ENCODE data around the gene TGM5.
"Not testable (repeated sequence)": the region's sequence is repeated elsewhere in the genome, so short reads cannot be mapped to it uniquely, and the experiment has no call there.

Gene TGM5

DNA sequence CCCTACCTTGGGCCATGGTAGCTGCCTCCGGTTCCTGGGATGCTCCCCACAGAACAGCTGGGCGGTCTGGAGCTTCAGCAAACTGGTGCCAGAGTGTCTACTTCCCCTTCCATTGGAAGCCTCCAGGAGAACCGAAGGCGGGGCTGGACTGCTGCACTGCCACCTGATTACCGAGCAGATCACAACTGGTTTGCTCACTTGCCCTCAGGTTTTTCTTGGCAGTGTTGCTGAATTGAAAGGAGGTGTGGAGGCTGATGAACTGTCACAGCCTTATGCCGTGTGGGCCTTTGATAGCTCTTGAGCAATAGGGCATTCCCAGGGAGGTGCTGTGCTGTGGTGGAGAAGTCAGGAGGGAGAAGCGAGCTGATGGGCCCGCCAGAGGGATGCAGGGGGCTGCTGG is at the start of gene TGM5:
Gene TGM5, minus strand, starts transcription at position 95 of the 400 bp plus-strand sequence. Its CDS starts 79 bp downstream, at position 16.
- Mint-ChIP-seq H3K4me3 (no peak within 1 kb of the TSS), H3K27me3 (peaks cover 2% of the 10 kb centered on the region), H3K4me1 (peaks cover 3% of the 10 kb centered on the region), H3K27ac (peak within 1 kb of the TSS; percentile 13), H3K9me3 (no peaks in the 10 kb centered on the region), H3K36me3 (no peaks in the 10 kb centered on the region)

GRCh38 chr15:43314171-43314570 is 47.4 kb upstream of the TGM5 start:
- H3K9me3 Mint-ChIP-seq = no peaks in the 10 kb centered on the region
- no peak overlapping the region for H3K27ac Mint-ChIP-seq
- H3K27me3 Mint-ChIP-seq = peaks cover 10% of the 10 kb centered on the region
- no peaks in the 10 kb centered on the region for H3K36me3 Mint-ChIP-seq
- no peaks in the 10 kb centered on the region for H3K4me1 Mint-ChIP-seq
- no peak overlapping the region for H3K4me3 Mint-ChIP-seq

DNA sequence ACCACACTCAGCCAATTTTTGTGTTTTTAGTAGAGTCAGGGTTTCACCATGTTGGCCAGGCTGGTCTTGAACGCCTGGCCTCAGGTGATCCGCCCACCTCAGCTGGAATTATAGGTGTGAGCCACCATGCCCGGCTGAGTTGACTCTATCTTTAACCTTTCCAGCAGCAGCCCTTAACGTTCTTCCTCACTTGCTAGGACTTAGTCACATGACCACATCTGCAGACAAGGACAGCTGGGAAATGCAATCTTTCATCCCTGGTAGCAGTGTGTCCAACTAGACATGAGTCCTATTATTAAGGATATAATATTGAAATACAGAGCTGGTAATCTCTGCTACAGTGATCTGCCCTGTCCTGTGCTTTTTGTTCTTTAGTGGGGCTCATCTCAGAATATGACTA is 45.6 kb upstream of the TGM5 start:
- no peaks in the 10 kb centered on the region for H3K36me3 Mint-ChIP-seq
- no peak overlapping the region for H3K27ac Mint-ChIP-seq
- H3K27me3 Mint-ChIP-seq = peaks cover 15% of the 10 kb centered on the region
- H3K9me3 Mint-ChIP-seq = no peaks in the 10 kb centered on the region
- H3K4me3 Mint-ChIP-seq = no peak overlapping the region
- no peaks in the 10 kb centered on the region for H3K4me1 Mint-ChIP-seq

GRCh38 chr15:43302205-43302817 is 35.6 kb upstream of the TGM5 start, which contains the start of gene TGM7:
Gene TGM7, minus strand, starts transcription at chr15:43302255.
- Mint-ChIP-seq H3K4me3 (no peak within 1 kb of the TSS), H3K4me1 (no peaks in the 10 kb centered on the region)

DNA sequence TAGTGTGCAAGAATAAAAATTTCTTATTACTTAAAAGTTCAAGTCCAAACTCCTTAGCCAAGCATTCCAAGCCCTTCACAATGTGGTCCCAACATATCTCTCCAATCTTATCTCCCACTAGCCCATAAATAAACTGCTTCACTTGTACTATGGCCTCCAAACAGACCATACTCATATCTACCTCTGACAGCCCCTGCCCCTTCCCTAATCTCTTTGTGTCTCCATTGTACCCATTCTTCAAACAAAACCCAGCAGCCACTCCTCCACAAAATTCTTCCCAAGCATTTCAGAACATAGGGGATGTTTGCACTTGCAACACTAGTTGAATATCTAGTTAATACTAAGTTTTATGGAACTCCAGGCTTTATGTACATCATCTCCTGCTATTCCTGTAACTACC is 33.2 kb upstream of the TGM5 start:
- peaks cover 13% of the 10 kb centered on the region for H3K27me3 Mint-ChIP-seq
- no peaks in the 10 kb centered on the region for H3K9me3 Mint-ChIP-seq
- no peaks in the 10 kb centered on the region for H3K4me1 Mint-ChIP-seq
- no peaks in the 10 kb centered on the region for H3K36me3 Mint-ChIP-seq
- no peak overlapping the region for H3K4me3 Mint-ChIP-seq
- no peak overlapping the region for H3K27ac Mint-ChIP-seq

More at GRCh38 chr15:43302205-43302817, 35.6 kb upstream of the TGM5 start, which contains the start of gene TGM7:
- peaks cover 5% of the 10 kb centered on the region for H3K27me3 Mint-ChIP-seq
- H3K9me3 Mint-ChIP-seq = no peaks in the 10 kb centered on the region
- H3K27ac Mint-ChIP-seq = no peak within 1 kb of the TSS
- H3K36me3 Mint-ChIP-seq = no peaks in the 10 kb centered on the region

DNA sequence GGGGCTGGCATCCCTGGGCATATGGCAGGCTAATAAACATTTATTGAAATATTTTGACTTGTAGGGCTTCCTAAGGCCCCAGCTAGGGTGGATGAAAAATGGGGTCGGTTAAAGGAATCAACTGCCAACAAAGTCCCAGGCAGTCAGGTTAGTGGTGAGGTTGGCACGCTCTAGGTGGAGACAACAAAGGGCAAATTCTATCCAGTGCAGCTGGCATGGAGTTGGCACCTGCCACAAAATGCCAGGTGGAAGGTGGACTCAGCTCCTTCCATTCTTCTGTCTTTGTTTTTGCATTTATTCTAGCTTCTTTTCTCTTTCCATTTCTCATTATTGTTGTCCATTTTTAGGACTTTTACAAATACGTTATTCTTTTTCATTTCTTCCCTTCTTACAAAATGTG is 32.7 kb upstream of the TGM5 start:
- no peaks in the 10 kb centered on the region for H3K4me1 Mint-ChIP-seq
- H3K4me3 Mint-ChIP-seq = no peak overlapping the region
- no peaks in the 10 kb centered on the region for H3K36me3 Mint-ChIP-seq
- H3K27me3 Mint-ChIP-seq = peaks cover 18% of the 10 kb centered on the region
- H3K27ac Mint-ChIP-seq = no peak overlapping the region
- no peaks in the 10 kb centered on the region for H3K9me3 Mint-ChIP-seq

GRCh38 chr15:43294091-43294706 is 27.5 kb upstream of the TGM5 start:
- H3K27me3 Mint-ChIP-seq = peaks cover 27% of the 10 kb centered on the region
- no peak overlapping the region for H3K4me3 Mint-ChIP-seq
- no peaks in the 10 kb centered on the region for H3K9me3 Mint-ChIP-seq
- no peak overlapping the region for H3K27ac Mint-ChIP-seq
- H3K36me3 Mint-ChIP-seq = no peaks in the 10 kb centered on the region
- no peaks in the 10 kb centered on the region for H3K4me1 Mint-ChIP-seq

- H3K27ac Mint-ChIP-seq = no peak overlapping the region
- no peaks in the 10 kb centered on the region for H3K36me3 Mint-ChIP-seq
- no peaks in the 10 kb centered on the region for H3K4me1 Mint-ChIP-seq
- peaks cover 27% of the 10 kb centered on the region for H3K27me3 Mint-ChIP-seq
- H3K9me3 Mint-ChIP-seq = no peaks in the 10 kb centered on the region
- H3K4me3 Mint-ChIP-seq = no peak overlapping the region
Observed at GRCh38 chr15:43293432-43293831, 26.7 kb upstream of the TGM5 start.

- Mint-ChIP-seq H3K36me3 (no peaks in the 10 kb centered on the region), H3K9me3 (no peaks in the 10 kb centered on the region), H3K4me1 (no peaks in the 10 kb centered on the region), H3K27me3 (peaks cover 25% of the 10 kb centered on the region), H3K4me3 (no peak overlapping the region), H3K27ac (no peak overlapping the region)
Observed at GRCh38 chr15:43292375-43293078, 25.8 kb upstream of the TGM5 start.

DNA sequence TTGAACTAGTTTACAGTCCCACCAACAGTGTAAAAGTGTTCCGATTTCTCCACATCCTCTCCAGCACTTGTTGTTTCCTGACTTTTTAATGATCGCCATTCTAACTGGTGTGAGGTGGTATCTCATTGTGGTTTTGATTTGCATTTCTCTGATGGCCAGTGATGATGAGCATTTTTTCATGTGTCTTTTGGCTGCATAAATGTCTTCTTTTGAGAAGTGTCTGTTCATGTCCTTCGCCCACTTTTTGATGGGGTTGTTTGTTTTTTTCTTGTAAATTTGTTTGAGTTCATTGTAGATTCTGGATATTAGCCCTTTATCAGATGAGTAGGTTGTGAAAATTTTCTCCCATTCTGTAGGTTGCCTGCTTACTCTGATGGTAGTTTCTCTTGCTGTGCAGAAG is 22.9 kb upstream of the TGM5 start:
- not testable (repeated sequence) for H3K4me3 Mint-ChIP-seq, H3K9me3 Mint-ChIP-seq, H3K27ac Mint-ChIP-seq, H3K36me3 Mint-ChIP-seq, H3K4me1 Mint-ChIP-seq
- H3K27me3 Mint-ChIP-seq = peaks cover 13% of the 10 kb centered on the region

GRCh38 chr15:43287254-43287653 is 20.5 kb upstream of the TGM5 start:
- Mint-ChIP-seq H3K27ac (no peak overlapping the region), H3K4me3 (no peak overlapping the region), H3K4me1 (no peaks in the 10 kb centered on the region), H3K36me3 (no peaks in the 10 kb centered on the region), H3K9me3 (no peaks in the 10 kb centered on the region), H3K27me3 (peaks cover 4% of the 10 kb centered on the region)

DNA sequence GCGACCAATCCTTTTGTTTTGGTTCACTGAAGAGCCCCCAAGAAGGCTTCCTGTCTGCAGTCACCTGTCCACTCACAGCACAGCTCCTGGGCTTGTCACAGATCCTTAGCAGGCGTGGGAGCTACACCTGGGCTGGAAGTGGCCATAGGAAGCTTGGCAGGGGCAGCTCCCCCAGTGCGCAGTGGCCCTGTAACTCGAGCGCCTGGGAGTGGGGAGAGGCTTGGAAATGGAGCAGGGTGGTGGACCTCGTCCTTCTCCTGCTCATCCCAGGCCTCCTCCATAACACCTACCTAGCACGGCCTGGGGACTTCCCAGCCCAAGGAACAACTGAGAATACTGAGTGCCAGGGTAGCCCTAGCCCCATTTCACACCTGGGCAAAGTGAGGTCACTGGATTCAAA is 19.3 kb upstream of the TGM5 start:
- H3K9me3 Mint-ChIP-seq = no peaks in the 10 kb centered on the region

GRCh38 chr15:43285609-43286037 is 18.9 kb upstream of the TGM5 start:
- no peaks in the 10 kb centered on the region for H3K9me3 Mint-ChIP-seq
- H3K27ac Mint-ChIP-seq = no peak overlapping the region
- no peak overlapping the region for H3K4me3 Mint-ChIP-seq
- no peaks in the 10 kb centered on the region for H3K27me3 Mint-ChIP-seq
- H3K36me3 Mint-ChIP-seq = no peaks in the 10 kb centered on the region
- no peaks in the 10 kb centered on the region for H3K4me1 Mint-ChIP-seq

More for the DNA sequence above, 19.3 kb upstream of the TGM5 start:
- Mint-ChIP-seq H3K4me1 (no peaks in the 10 kb centered on the region), H3K36me3 (no peaks in the 10 kb centered on the region), H3K27me3 (no peaks in the 10 kb centered on the region), H3K27ac (no peak overlapping the region), H3K4me3 (no peak overlapping the region)

- H3K4me3 Mint-ChIP-seq = no peak overlapping the region
- H3K36me3 Mint-ChIP-seq = no peaks in the 10 kb centered on the region
- no peaks in the 10 kb centered on the region for H3K9me3 Mint-ChIP-seq
- no peaks in the 10 kb centered on the region for H3K27me3 Mint-ChIP-seq
- H3K4me1 Mint-ChIP-seq = no peaks in the 10 kb centered on the region
- H3K27ac Mint-ChIP-seq = no peak overlapping the region
Observed at GRCh38 chr15:43283526-43283925, 16.8 kb upstream of the TGM5 start.

GRCh38 chr15:43281926-43282602 is 15.3 kb upstream of the TGM5 start:
- no peaks in the 10 kb centered on the region for H3K36me3 Mint-ChIP-seq
- no peak overlapping the region for H3K27ac Mint-ChIP-seq
- H3K4me3 Mint-ChIP-seq = no peak overlapping the region
- H3K27me3 Mint-ChIP-seq = no peaks in the 10 kb centered on the region
- H3K9me3 Mint-ChIP-seq = no peaks in the 10 kb centered on the region
- no peaks in the 10 kb centered on the region for H3K4me1 Mint-ChIP-seq

- Mint-ChIP-seq H3K27ac (no peak overlapping the region), H3K4me3 (no peak overlapping the region), H3K9me3 (no peaks in the 10 kb centered on the region), H3K4me1 (no peaks in the 10 kb centered on the region), H3K27me3 (no peaks in the 10 kb centered on the region), H3K36me3 (no peaks in the 10 kb centered on the region)
Observed at GRCh38 chr15:43280996-43281395, 14.3 kb upstream of the TGM5 start.
